GM23338 (cell line): ENCODE measurements around the gene TPPP3.

Source experiments
- CREB1 ChIP-seq: fragments of 250-450 bp; sonication (Bioruptor Pico); IDR thresholded peaks from 2 replicates; pipeline ENCODE4 v1.5.0; 2020; ENCODE audit warnings: low read depth, mild to moderate bottlenecking, moderate library complexity
- CTCF ChIP-seq, 2 experiments: fragments of 200-600 bp in 1 of 2; sonication (generic) in 1 of 2; conservative IDR thresholded peaks; 2 replicates each; pipeline versions ENCODE4 v1.5.1 to v1.6.1; 2016 to 2017; ENCODE audit warnings: antibody characterized with exemption in 2 of 2, low read depth in 2 of 2, mild to moderate bottlenecking in 2 of 2, moderate library complexity in 1 of 2
- EZH2 ChIP-seq: fragments of 200-600 bp; sonication (generic); IDR thresholded peaks from one replicate; pipeline ENCODE4 v1.8.0; 2017; ENCODE audit warnings: antibody characterized with exemption, mild to moderate bottlenecking, low read depth; ENCODE audit not compliant: unreplicated experiment
- EZH2phosphoT487 ChIP-seq: fragments of 200-600 bp; sonication (generic); IDR thresholded peaks from one replicate; pipeline ENCODE4 v1.8.1; 2018; ENCODE audit warnings: antibody characterized with exemption; ENCODE audit not compliant: unreplicated experiment
- NANOG ChIP-seq: IDR thresholded peaks from 2 replicates; pipeline ENCODE4 v1.6.1; 2016; ENCODE audit warnings: antibody characterized with exemption, borderline replicate concordance
- POLR2AphosphoS5 ChIP-seq: IDR thresholded peaks from 2 replicates; pipeline ENCODE4 v1.6.1; 2016; ENCODE audit warnings: antibody characterized with exemption, low read depth
- REST ChIP-seq: IDR thresholded peaks from one replicate; pipeline ENCODE4 v1.6.1; 2018; ENCODE audit warnings: antibody characterized with exemption; ENCODE audit not compliant: unreplicated experiment

- TF ChIP-seq CTCF (conservative IDR thresholded peaks at IDR 0.05; ENCODE audit: low read depth in 2 of 2) (no peak), EZH2phosphoT487 (no peak), REST (no peak), NANOG (no peak), CREB1 (no peak), EZH2 (no peak), POLR2AphosphoS5 (no peak)
These were observed 1.8 kb upstream of the TPPP3 start for GRCh38 chr16:67395105-67395457.
